Smooth muscle cell of the coronary artery (primary cell): Measurements from ENCODE around the gene RPRD2. TPM values are rescaled to one million over a fixed set of nuclear protein-coding genes. Genes with fewer than 3 reads are reported as not detected.

Experiments used
- total RNA-seq: library from RNA; depleted of rRNA; stranded (reverse); fragments of >200 nt; gene quantifications from 2 replicates; pipeline ENCODE4 v1.2.3, GENCODE V29; 2014; ENCODE audit warnings: low replicate concordance

The RPRD2 gene
- total RNA-seq = 4.1 TPM in 2 replicates

GRCh38 chr1:150363426-150364230, at the start of gene RPRD2:
Gene RPRD2 (plus strand): TSS chr1:150364147. CDS start chr1:150364715, 568 bp downstream.

GRCh38 chr1:150486966-150487762, 123.2 kb downstream of the RPRD2 start, which contains the start of gene TARS2:
Gene TARS2 (plus strand): TSS chr1:150487419. CDS start chr1:150487451, 32 bp downstream.

GRCh38 chr1:150507912-150508864, 144.2 kb downstream of the RPRD2 start, which contains the start of gene ECM1:
Gene ECM1 (plus strand): TSS chr1:150508109. CDS start chr1:150508210, 101 bp downstream.

GRCh38 chr1:150515328-150516049, 151.5 kb downstream of the RPRD2 start, which contains the start of gene FALEC:
Gene FALEC (plus strand): TSS chr1:150515752.

Other genes starting within 250 kb of the RPRD2 start
- gene PLEKHO1, start 214.2 kb upstream of the RPRD2 start, total RNA-seq = 21.2 and 74.5 TPM in 2 replicates
- 30.9 and 64.6 TPM in 2 replicates for gene ANP32E, start 128.0 kb upstream of the RPRD2 start, total RNA-seq
- gene CA14, start 106.4 kb upstream of the RPRD2 start, total RNA-seq = not detected in 2 replicates
- gene APH1A, start 95.1 kb upstream of the RPRD2 start, total RNA-seq = 88.9 and 92.4 TPM in 2 replicates
- 60.8 and 66.7 TPM in 2 replicates for gene C1orf54, start 91.4 kb upstream of the RPRD2 start, total RNA-seq
- gene CIART, start 81.6 kb upstream of the RPRD2 start, total RNA-seq = 2.9 and 4.2 TPM in 2 replicates
- gene MRPS21, start 70.3 kb upstream of the RPRD2 start, total RNA-seq = 84.2 and 132 TPM in 2 replicates
- 26.4 and 32.3 TPM in 2 replicates for gene PRPF3, start 42.6 kb upstream of the RPRD2 start, total RNA-seq
- 13.5 and 14.0 TPM in 2 replicates for gene TARS2, start 123.3 kb downstream of the RPRD2 start, total RNA-seq
- gene ECM1, start 144.0 kb downstream of the RPRD2 start, total RNA-seq = 7.6 and 8.4 TPM in 2 replicates
- gene FALEC, start 151.6 kb downstream of the RPRD2 start, total RNA-seq = 0.23 and 0.70 TPM in 2 replicates
- gene ADAMTSL4, start 185.3 kb downstream of the RPRD2 start, total RNA-seq = 1.4 and 3.4 TPM in 2 replicates
- gene MCL1, start 215.5 kb downstream of the RPRD2 start, total RNA-seq = 217 TPM in 2 replicates